ENCODE results near the gene LPCAT1. TPM values are rescaled to one million over a fixed set of nuclear protein-coding genes. Genes with fewer than 3 reads are reported as not detected.

The LPCAT1 gene
- total and polyA plus RNA-seq, 2 experiments from 2014 or later, result 44.1 to 56.0 TPM

DNA sequence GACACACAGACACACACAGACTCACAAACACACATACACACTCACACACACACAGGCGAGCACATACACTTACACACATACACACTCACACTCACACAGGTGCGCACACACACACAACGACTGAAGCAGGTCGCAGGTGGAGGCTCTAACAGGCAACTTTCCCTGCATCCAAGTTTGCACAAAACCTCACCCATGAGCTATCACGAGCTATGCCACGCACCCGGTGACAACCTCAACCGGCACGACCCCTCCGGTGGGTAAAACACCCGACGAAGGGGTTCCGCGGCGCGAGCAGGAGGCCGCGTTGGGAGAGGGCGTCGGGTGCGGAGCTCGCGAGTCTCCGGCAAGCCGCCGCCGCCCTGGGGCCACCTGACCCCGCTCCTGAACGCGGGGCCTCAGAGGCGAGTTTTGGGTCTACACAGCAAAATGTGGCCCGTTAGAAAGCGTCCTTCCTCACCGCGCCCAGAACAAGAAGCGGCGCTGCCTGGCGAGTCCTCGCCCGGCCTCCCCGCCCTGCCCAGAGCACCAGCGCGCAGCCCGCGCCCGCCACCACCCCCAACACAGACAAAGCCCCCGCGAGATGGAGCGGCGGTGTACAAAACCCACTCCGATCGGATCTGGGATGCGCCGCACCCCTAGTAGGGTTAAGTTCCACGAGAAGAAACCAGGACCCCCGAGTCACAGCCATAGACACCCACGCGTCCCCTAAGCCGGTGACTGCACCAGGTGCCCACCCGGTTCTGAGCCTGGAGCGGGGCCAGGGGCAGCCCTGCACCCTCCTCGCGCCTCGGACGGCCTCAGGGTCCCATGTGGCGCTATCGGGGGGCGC lies 79.2 kb downstream of the LPCAT1 start:
- no peaks in the 10 kb centered on the region for H3K36me3 ChIP-seq (replicated peaks; ENCODE audit: insufficient read depth, low read depth)
- H3K27ac ChIP-seq, result no peak overlapping the region
- DNase-seq (ENCODE audit: low spot score), result no peak
- no peaks in the 10 kb centered on the region for H3K9me3 ChIP-seq (ENCODE audit: low read depth)
- peak overlapping the region; percentile 87 for H3K4me2 ChIP-seq
- H3K4me1 ChIP-seq (ENCODE audit: insufficient read depth), result peaks cover 8% of the 10 kb centered on the region
- TF ChIP-seq EZH2phosphoT487 (IDR thresholded peaks at IDR 0.05; ENCODE audit: low read depth, severe bottlenecking, unreplicated experiment), result no peak
- peak; percentile 48 for TF ChIP-seq EZH2 (IDR thresholded peaks at IDR 0.05; ENCODE audit: borderline replicate concordance)
- TF ChIP-seq, protein P1, sequence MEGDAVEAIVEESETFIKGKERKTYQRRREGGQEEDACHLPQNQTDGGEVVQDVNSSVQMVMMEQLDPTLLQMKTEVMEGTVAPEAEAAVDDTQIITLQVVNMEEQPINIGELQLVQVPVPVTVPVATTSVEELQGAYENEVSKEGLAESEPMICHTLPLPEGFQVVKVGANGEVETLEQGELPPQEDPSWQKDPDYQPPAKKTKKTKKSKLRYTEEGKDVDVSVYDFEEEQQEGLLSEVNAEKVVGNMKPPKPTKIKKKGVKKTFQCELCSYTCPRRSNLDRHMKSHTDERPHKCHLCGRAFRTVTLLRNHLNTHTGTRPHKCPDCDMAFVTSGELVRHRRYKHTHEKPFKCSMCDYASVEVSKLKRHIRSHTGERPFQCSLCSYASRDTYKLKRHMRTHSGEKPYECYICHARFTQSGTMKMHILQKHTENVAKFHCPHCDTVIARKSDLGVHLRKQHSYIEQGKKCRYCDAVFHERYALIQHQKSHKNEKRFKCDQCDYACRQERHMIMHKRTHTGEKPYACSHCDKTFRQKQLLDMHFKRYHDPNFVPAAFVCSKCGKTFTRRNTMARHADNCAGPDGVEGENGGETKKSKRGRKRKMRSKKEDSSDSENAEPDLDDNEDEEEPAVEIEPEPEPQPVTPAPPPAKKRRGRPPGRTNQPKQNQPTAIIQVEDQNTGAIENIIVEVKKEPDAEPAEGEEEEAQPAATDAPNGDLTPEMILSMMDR (IDR thresholded peaks at IDR 0.05; ENCODE audit: poor library complexity), result no peak
- H3K79me2 ChIP-seq, result no peaks in the 10 kb centered on the region
- H3K27me3 ChIP-seq, result peaks cover 73% of the 10 kb centered on the region
- 16% methylated on average over 43 of the region's 68 CpGs for WGBS (ENCODE audit: low lambda C conversion rate, missing lambda C conversion rate)
- H4K20me1 ChIP-seq (ENCODE audit: insufficient read depth, poor library complexity, severe bottlenecking), result no peaks in the 10 kb centered on the region
- peak overlapping the region; percentile 35 for H2AFZ ChIP-seq
- H3K4me3 ChIP-seq, result no peak overlapping the region
- no peaks in the 10 kb centered on the region for H3K9me2 ChIP-seq (replicated peaks; ENCODE audit: insufficient read depth)

DNA sequence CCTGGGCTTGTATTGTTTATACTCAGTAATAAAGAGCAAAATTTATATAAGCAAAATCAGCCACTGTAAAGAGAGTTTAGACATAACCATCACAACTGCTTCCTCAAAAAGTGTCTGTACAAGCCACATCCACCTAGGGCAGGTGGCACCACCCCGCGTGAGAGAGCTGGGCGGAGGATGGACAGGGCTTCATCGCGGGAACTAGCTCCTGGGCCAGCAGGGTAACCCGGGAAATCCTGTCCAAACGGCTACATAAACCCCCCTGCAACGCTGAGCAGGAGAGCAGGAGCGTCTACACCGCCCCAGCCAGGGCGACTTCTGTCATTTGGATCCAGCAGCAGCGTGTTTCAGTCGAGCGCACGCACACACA lies 79.8 kb downstream of the LPCAT1 start:
- Histone ChIP-seq H3K4me3 (no peak overlapping the region), H2AFZ (no peak overlapping the region), H3K27ac (no peak overlapping the region), H3K9me3 (ENCODE audit: low read depth) (no peaks in the 10 kb centered on the region), H4K20me1 (ENCODE audit: insufficient read depth, poor library complexity, severe bottlenecking) (no peaks in the 10 kb centered on the region), H3K36me3 (replicated peaks; ENCODE audit: insufficient read depth, low read depth) (no peaks in the 10 kb centered on the region), H3K27me3 (peaks cover 73% of the 10 kb centered on the region), H3K9me2 (replicated peaks; ENCODE audit: insufficient read depth) (no peaks in the 10 kb centered on the region), H3K4me1 (ENCODE audit: insufficient read depth) (peaks cover 8% of the 10 kb centered on the region), H3K79me2 (no peaks in the 10 kb centered on the region), H3K4me2 (no peak overlapping the region)
- TF ChIP-seq EZH2phosphoT487 (IDR thresholded peaks at IDR 0.05; ENCODE audit: low read depth, severe bottlenecking, unreplicated experiment), result no peak
- 65% methylated on average over 15 of the region's 15 CpGs for WGBS (ENCODE audit: low lambda C conversion rate, missing lambda C conversion rate)
- no peak for DNase-seq (ENCODE audit: low spot score)

DNA sequence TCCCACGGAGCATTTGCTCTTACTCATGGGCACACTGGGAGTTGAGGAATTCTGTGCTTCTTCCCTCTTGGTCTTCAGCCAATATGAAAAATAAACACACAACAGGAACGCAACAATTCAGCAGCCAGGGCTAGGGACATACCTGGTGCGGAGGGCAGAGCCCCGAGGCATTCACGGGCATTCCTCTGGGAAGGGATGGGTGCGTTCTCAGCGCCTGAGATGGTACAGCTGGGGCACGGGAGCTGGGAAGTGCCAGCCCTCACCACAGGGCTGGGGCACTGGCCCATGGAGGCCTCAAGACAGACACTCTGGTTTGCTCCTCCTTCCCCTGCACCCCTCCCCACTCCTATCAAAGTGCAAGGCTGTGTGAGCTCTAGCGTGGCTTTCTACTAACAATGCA lies 80.6 kb downstream of the LPCAT1 start:
- DNase-seq (ENCODE audit: low spot score), result no peak
- Histone ChIP-seq H3K4me3 (no peak overlapping the region), H3K9me2 (replicated peaks; ENCODE audit: insufficient read depth) (no peaks in the 10 kb centered on the region), H3K4me2 (no peak overlapping the region), H3K4me1 (ENCODE audit: insufficient read depth) (peaks cover 8% of the 10 kb centered on the region), H4K20me1 (ENCODE audit: insufficient read depth, poor library complexity, severe bottlenecking) (no peaks in the 10 kb centered on the region), H3K36me3 (replicated peaks; ENCODE audit: insufficient read depth, low read depth) (no peaks in the 10 kb centered on the region), H3K27me3 (peaks cover 65% of the 10 kb centered on the region), H3K9me3 (ENCODE audit: low read depth) (no peaks in the 10 kb centered on the region), H2AFZ (no peak overlapping the region), H3K79me2 (no peaks in the 10 kb centered on the region), H3K27ac (no peak overlapping the region)
- 77% methylated on average over 9 of the region's 9 CpGs for WGBS (ENCODE audit: low lambda C conversion rate, missing lambda C conversion rate)
- no peak for TF ChIP-seq EZH2phosphoT487 (IDR thresholded peaks at IDR 0.05; ENCODE audit: low read depth, severe bottlenecking, unreplicated experiment)
- no peak for TF ChIP-seq EZH2 (IDR thresholded peaks at IDR 0.05; ENCODE audit: borderline replicate concordance)
- TF ChIP-seq, protein P1 (IDR thresholded peaks at IDR 0.05; ENCODE audit: poor library complexity), result no peak
